GM18909 (cell line): Measurements from ENCODE around the gene EHBP1.

Experiments used
- ATAC-seq: cut with Tn5 transposase; IDR thresholded peaks from one replicate; pipeline ENCODE4 v1.9.1; 2021; ENCODE audit warnings: mild to moderate bottlenecking; ENCODE audit not compliant: unreplicated experiment, poor library complexity

Gene EHBP1

GRCh38 chr2:62811972-62812371 lies 106.5 kb downstream of the EHBP1 start:
- ATAC-seq, result no peak

- no peak for ATAC-seq
Measured at GRCh38 chr2:62812921-62813825, 107.7 kb downstream of the EHBP1 start.

GRCh38 chr2:62814123-62814522 lies 108.6 kb downstream of the EHBP1 start:
- no peak for ATAC-seq

GRCh38 chr2:62817348-62817747 lies 111.8 kb downstream of the EHBP1 start:
- no peak for ATAC-seq

- ATAC-seq, result no peak
Measured at GRCh38 chr2:62817995-62818713, 112.6 kb downstream of the EHBP1 start.

- no peak for ATAC-seq
Measured at GRCh38 chr2:62822549-62822948, 117.0 kb downstream of the EHBP1 start.

- ATAC-seq, result no peak
Measured at GRCh38 chr2:62824388-62824787, 118.9 kb downstream of the EHBP1 start.

GRCh38 chr2:62826141-62826540 lies 120.6 kb downstream of the EHBP1 start:
- ATAC-seq, result no peak

- no peak for ATAC-seq
Measured at GRCh38 chr2:62826953-62827675, 121.6 kb downstream of the EHBP1 start.

GRCh38 chr2:62831729-62832128 lies 126.2 kb downstream of the EHBP1 start:
- no peak for ATAC-seq

GRCh38 chr2:62844311-62845090 lies 139.0 kb downstream of the EHBP1 start:
- no peak for ATAC-seq

- ATAC-seq, result no peak
Measured at GRCh38 chr2:62845256-62845655, 139.7 kb downstream of the EHBP1 start.

GRCh38 chr2:62852254-62852653 lies 146.7 kb downstream of the EHBP1 start:
- no peak for ATAC-seq

- no peak for ATAC-seq
Measured at GRCh38 chr2:62854600-62855514, 149.3 kb downstream of the EHBP1 start.

- no peak for ATAC-seq
Measured at GRCh38 chr2:62856228-62857040, 150.9 kb downstream of the EHBP1 start.

GRCh38 chr2:62857139-62857931 lies 151.8 kb downstream of the EHBP1 start:
- ATAC-seq, result no peak

- no peak for ATAC-seq
Measured at GRCh38 chr2:62858231-62858832, 152.8 kb downstream of the EHBP1 start.
